Hindlimb muscle (tissue), 1 donor: ENCODE data around the gene VASP. TPM values are rescaled to one million over a fixed set of nuclear protein-coding genes. Genes with fewer than 3 reads are reported as not detected.
"Not testable (repeated sequence)": the region's sequence is repeated elsewhere in the genome, so short reads cannot be mapped to it uniquely, and the experiment has no call there.

Source experiments
- DNase-seq: peaks from one replicate; pipeline ENCODE4 v3.0.0-alpha.2; 2013
- polyA plus RNA-seq: library from polyadenylated mRNA; unstranded; fragments of 120-200 nt; gene quantifications from one replicate; pipeline ENCODE4 v1.2.1, GENCODE V29; 2013; ENCODE audit not compliant: insufficient read length

VASP gene
- polyA plus RNA-seq, 1 donor = 54.4 TPM

DNA sequence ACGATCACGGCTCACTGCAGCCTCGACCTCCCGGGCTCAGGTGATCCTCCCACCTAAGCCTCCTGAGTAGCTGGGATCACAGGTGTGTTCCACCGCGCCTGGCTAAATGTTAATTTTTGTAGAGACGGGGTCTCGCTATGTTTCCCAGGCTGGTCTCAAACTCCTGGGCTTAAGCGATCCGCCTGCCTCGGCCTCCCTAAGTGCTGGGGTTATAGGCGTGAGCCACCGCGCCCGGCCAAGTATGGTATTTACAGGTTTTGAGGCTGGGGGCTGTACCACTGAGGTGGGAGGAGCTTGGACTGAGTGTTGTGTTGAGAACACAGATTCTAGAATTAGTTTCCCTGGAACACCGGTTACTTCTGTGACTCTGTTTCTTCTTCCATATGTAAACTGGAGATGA, 9.5 kb upstream of the VASP start:
- DNase-seq = no peak

- no peak for DNase-seq
Measured at GRCh38 chr19:45498411-45499195, 8.7 kb upstream of the VASP start, which contains the start of gene PPM1N. PPM1N (plus strand) TSS chr19:45498443; CDS start chr19:45498473, 30 bp downstream.

- no peak for DNase-seq
Measured at GRCh38 chr19:45499196-45500180, 7.8 kb upstream of the VASP start.

DNA sequence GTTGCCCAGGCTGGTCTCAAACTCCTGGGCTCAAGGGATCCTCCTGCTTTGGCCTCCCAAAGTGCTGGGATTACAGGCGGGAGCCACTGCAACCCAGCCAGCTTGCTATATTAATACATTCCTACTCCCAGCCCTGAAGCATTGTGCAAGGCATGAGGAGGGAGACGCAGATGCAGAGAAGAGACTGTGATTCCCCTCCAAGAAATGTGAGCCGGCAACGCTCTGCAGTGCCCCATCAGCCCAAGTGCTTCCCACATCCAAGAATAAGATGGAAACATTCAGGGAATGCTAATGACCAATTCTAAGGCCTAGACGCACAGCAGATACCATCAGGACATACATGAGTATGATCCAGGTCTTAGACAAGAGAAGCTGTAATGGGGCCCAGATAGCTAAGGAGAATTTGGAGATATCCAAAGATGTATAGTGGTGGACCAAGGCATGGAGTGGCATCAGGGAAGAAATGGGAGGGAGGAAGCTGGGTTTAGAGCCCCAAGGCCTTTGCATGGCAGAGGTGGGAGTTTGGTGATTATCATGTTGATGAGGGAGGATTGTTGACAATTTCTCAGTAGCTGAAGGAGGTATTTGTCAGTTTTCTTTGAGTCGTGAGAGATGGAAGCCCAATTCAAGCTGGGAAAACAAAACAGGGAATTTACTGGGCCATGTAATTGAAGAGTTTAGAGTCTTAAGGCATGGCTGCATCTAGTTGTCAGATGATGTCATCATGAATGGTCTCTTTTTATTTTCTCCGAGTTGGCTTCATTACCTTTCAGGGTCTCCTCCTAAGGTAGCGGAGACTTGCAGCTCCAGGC, 6.2 kb upstream of the VASP start:
- DNase-seq = no peak

DNA sequence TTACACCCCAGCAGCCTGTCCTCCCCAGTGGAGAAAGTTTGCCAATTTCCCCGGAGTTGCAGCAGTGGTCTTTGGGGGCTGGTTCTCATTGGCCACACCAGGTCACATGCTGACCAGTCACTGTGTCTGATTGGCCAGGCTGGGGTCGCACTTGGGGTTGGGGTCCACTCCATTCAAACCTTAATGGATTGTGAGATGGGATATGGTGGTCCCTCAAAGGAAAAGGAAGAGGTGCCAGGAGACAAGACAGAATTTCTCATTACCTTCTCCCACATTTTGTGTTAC, 5.6 kb upstream of the VASP start:
- no peak for DNase-seq

- no peak for DNase-seq
Measured at GRCh38 chr19:45502111-45502510, 5.2 kb upstream of the VASP start.

- no peak for DNase-seq
Measured at GRCh38 chr19:45503909-45504308, 3.4 kb upstream of the VASP start.

DNA sequence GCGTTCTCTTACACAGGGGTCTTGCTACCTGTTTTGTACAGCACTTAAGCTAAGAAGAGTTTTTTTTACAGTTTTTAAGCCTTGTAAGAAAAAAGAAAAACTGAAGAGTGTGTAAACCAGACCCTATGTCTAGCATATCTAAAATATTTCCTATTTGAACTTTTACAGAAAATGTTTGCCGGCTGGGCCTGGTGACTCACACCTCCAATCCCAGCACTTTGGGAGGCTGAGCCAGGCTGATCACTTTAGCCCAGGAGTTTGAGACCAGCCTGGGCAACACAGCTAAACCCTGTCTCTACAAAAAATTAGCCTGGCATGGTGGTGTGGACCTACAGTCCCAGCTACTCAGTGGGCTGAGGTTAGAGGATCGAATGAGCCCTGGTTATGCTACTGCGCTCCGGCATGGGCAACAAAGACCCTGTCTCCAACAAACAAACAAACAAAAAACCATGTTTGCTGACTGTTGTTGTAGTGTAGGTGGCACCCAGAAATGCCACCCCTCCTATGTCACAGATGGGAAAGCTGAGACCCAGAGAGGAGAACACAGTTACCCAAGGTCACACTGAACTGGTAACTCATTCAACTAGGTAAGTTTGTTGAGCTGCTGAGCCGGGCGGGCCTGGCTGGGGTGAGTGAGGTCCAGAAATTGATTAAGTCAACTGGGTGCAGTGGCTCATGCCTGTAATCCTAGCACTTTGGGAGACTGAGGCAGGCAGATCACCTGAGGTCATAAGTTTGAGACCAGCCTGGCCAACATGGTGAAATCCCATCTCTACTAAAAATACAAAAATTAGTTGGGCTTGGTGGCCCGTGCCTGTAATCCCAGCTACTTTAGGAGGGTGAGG, 1.9 kb upstream of the VASP start:
- no peak for DNase-seq

DNA sequence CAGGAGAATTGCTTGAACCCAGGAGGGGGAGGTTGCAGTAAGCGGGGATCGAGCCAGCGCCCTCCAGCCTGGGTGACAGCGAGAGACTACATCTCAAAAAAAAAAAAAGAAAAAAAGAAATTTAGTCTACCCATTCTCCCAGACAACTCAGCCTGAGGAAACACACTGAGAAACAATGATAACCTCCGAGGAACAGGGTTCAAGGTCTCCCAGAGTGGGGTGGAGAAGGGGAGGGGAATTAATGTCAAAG, 1.4 kb upstream of the VASP start:
- DNase-seq = no peak

- peak; percentile 89 for DNase-seq
Measured at GRCh38 chr19:45506246-45506988, 862 bp upstream of the VASP start.

- DNase-seq = peak; percentile 34
Measured at GRCh38 chr19:45507872-45508416, 665 bp downstream of the VASP start.

DNA sequence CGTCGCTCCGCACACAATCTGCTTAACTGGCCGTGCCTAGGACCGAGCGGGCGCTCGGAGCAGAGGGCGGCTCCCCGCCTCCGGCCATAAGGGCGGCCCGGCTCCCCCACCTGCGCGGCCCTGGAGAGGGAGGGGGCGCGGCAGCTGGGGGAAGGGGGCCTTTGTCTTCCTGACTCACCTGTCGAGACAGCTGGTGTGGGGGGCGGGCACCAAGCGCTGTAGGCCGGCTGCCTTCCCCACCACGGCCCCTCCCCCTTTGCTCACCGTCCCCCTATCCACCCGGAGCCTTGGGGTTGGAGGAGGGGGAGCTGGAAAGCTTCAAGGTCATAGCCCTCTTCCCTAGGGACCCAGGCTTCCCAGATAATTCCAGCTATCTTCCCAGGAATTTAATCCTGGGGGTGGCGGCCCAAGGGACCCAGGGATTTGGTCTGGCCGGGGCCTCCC, 1.2 kb downstream of the VASP start:
- DNase-seq = no peak

DNA sequence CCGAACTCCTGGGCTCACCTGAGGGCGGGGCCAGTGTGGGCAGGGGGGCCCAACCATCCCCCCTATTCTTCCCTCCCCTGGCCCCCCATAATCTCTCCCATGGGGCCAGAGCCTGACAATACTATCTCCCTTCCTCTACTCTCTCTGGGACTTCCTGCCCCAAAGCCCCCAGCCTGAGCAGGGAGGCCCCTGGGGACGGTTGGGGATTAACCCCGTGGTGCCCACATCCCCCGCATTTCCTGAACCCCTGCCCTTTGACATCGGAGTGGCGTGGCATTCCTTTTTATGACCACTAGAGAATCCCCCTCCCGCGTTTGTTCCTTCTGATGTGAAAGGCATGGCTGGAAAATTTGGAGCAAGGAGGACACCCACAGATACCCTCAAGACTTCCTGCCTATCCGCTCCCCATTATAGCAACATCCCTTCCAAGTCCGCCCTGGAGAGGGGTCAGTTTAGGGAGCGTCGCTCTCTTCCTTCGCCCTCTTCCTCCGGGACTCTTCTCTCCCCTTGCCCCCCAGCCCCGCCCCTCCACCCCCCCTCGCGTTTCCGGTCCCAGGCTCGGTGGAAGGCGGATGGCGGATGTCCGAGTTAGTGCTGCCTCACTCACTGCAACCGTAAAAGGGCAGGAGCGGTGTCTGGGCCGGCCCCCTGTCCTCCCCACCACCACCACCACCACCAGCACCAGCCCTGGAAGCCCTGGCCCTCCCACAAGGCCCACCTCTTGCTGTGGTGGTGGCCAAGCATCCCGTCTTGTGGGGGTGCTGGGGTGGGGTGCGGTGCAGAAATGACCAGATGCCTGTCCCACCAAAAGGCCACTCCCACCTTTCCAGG, 1.8 kb downstream of the VASP start:
- DNase-seq = peak; percentile 43

GRCh38 chr19:45509692-45510015, 2.4 kb downstream of the VASP start:
- no peak for DNase-seq

- DNase-seq = not testable (repeated sequence)
Measured at GRCh38 chr19:45510352-45510751, 3.1 kb downstream of the VASP start.

- no peak for DNase-seq
Measured at GRCh38 chr19:45511074-45511473, 3.8 kb downstream of the VASP start.

GRCh38 chr19:45512881-45513483, 5.7 kb downstream of the VASP start:
- no peak for DNase-seq

GRCh38 chr19:45514376-45515051, 7.2 kb downstream of the VASP start:
- DNase-seq = no peak

DNA sequence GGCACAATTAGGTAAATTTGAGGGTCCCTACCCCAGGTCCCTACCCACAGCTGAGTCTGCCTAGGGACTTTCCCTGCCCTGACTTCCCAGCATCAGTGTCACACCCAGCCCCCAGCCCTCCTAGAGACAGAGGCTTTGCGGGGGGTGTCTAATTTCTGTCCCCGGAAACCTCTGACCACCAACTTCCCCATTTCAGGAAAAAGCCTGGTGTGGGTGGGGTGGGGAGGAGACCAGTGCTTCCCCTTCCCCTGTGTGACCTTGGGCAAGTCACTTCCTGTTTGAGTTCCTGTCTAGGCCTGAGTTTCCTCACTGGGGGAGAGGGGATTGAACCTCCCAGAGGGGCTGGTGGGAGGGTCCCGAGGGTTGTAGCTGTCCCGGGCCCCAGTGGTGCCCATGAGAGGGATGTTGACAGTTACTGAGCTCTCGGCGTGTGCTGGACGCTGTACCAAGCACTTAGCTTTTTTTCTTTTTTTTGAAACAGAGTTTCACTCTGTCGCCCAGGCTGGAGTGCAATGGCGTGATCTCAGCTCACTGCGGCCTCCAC, 7.9 kb downstream of the VASP start:
- DNase-seq = peak; percentile 32
